Right atrium auricular region (tissue), 2 donors: ENCODE results near the gene FGG. TPM values are rescaled to one million over a fixed set of nuclear protein-coding genes. Genes with fewer than 3 reads are reported as not detected.

Experiments used
- DNase-seq: peaks from one replicate; pipeline ENCODE4 v3.0.0-alpha.2; 2019; ENCODE audit warnings: low spot score
- H3K27ac ChIP-seq, 2 donors: fragments of 200-600 bp; sonication (generic); 1 replicate in 1 of 2; 2 replicates in 1 of 2; pipeline ENCODE4 v1.5.1; 2016 to 2019
- H3K27me3 ChIP-seq, 2 donors: fragments of 200-600 bp; sonication (generic); one replicate each; pipeline versions ENCODE4 v1.5.1 to v1.6.0; 2017 to 2019
- H3K36me3 ChIP-seq: fragments of 200-600 bp; sonication (generic); one replicate; pipeline ENCODE4 v1.5.1; 2016
- H3K4me1 ChIP-seq, 2 donors: fragments of 200-600 bp; sonication (generic); one replicate each; pipeline versions ENCODE4 v1.5.1 to v1.6.0; 2017 to 2019
- H3K4me3 ChIP-seq, 2 donors: fragments of 200-600 bp; sonication (generic); 1 replicate in 1 of 2; 2 replicates in 1 of 2; pipeline ENCODE4 v1.5.1; 2017 to 2019; ENCODE audit warnings: mild to moderate bottlenecking in 1 of 2, moderate library complexity in 1 of 2
- H3K9me3 ChIP-seq, 2 donors: fragments of 200-600 bp; sonication (generic); one replicate each; pipeline ENCODE4 v1.5.1; 2019
- CTCF ChIP-seq, 2 donors: fragments of 200-600 bp; sonication (generic); IDR thresholded peaks; one replicate each; pipeline ENCODE4 v1.5.1; 2019; ENCODE audit warnings: antibody characterized with exemption in 2 of 2
- total RNA-seq, 2 donors: library from RNA; depleted of rRNA; stranded (reverse); fragments of >200 nt; gene quantifications; one replicate each; pipeline ENCODE4 v1.1.0, GENCODE V29; 2016

Gene FGG
- total RNA-seq, 2 donors from 2014 or later, result not detected

DNA sequence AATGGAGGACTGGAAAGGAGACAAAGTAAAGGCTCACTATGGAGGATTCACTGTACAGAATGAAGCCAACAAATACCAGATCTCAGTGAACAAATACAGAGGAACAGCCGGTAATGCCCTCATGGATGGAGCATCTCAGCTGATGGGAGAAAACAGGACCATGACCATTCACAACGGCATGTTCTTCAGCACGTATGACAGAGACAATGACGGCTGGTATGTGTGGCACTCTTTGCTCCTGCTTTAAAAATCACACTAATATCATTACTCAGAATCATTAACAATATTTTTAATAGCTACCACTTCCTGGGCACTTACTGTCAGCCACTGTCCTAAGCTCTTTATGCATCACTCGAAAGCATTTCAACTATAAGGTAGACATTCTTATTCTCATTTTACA is 42.9 kb downstream of the FGG start:
- Histone ChIP-seq H3K4me1 (no peaks in the 10 kb centered on the region), H3K27ac (no peak overlapping the region), H3K4me3 (no peak overlapping the region), H3K36me3 (no peaks in the 10 kb centered on the region), H3K27me3 (no peaks in the 10 kb centered on the region), H3K9me3 (no peaks in the 10 kb centered on the region)
- no peak for DNase-seq
- TF ChIP-seq CTCF (IDR thresholded peaks at IDR 0.05), result no peak

DNA sequence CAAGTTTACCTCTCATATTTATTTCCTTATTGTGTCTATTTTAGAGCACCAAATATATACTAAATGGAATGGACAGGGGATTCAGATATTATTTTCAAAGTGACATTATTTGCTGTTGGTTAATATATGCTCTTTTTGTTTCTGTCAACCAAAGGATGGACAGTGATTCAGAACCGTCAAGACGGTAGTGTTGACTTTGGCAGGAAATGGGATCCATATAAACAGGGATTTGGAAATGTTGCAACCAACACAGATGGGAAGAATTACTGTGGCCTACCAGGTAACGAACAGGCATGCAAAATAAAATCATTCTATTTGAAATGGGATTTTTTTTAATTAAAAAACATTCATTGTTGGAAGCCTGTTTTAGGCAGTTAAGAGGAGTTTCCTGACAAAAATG is 43.4 kb downstream of the FGG start:
- TF ChIP-seq CTCF (IDR thresholded peaks at IDR 0.05), result no peak
- H3K4me3 ChIP-seq, result no peak overlapping the region
- DNase-seq, result no peak
- no peaks in the 10 kb centered on the region for H3K4me1 ChIP-seq
- H3K36me3 ChIP-seq, result no peaks in the 10 kb centered on the region
- H3K27ac ChIP-seq, result no peak overlapping the region
- no peaks in the 10 kb centered on the region for H3K9me3 ChIP-seq
- no peaks in the 10 kb centered on the region for H3K27me3 ChIP-seq

- Histone ChIP-seq H3K9me3 (no peaks in the 10 kb centered on the region), H3K27me3 (no peaks in the 10 kb centered on the region), H3K27ac (no peak overlapping the region), H3K36me3 (no peaks in the 10 kb centered on the region), H3K4me3 (no peak overlapping the region), H3K4me1 (no peaks in the 10 kb centered on the region)
- DNase-seq, result no peak
- no peak for TF ChIP-seq CTCF (IDR thresholded peaks at IDR 0.05)
These were observed 45.7 kb downstream of the FGG start for GRCh38 chr4:154566639-154567204.

DNA sequence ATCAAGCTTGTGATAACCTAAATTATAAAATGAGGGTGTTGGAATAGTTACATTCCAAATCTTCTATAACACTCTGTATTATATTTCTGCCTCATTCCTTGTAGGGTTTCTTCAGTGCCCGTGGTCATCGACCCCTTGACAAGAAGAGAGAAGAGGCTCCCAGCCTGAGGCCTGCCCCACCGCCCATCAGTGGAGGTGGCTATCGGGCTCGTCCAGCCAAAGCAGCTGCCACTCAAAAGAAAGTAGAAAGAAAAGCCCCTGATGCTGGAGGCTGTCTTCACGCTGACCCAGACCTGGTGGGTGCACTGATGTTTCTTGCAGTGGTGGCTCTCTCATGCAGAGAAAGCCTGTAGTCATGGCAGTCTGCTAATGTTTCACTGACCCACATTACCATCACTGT is 46.8 kb downstream of the FGG start:
- no peaks in the 10 kb centered on the region for H3K4me1 ChIP-seq
- DNase-seq, result no peak
- no peak overlapping the region for H3K27ac ChIP-seq
- H3K27me3 ChIP-seq, result no peaks in the 10 kb centered on the region
- no peak for TF ChIP-seq CTCF (IDR thresholded peaks at IDR 0.05)
- no peaks in the 10 kb centered on the region for H3K9me3 ChIP-seq
- no peaks in the 10 kb centered on the region for H3K36me3 ChIP-seq
- H3K4me3 ChIP-seq, result no peak overlapping the region

- Histone ChIP-seq H3K27ac (no peak overlapping the region), H3K9me3 (no peaks in the 10 kb centered on the region), H3K4me3 (no peak overlapping the region), H3K36me3 (no peaks in the 10 kb centered on the region), H3K27me3 (no peaks in the 10 kb centered on the region), H3K4me1 (no peaks in the 10 kb centered on the region)
- no peak for TF ChIP-seq CTCF (IDR thresholded peaks at IDR 0.05)
- DNase-seq, result no peak
These were observed 48.1 kb downstream of the FGG start for GRCh38 chr4:154564311-154564710.

- Histone ChIP-seq H3K9me3 (no peaks in the 10 kb centered on the region), H3K27me3 (no peaks in the 10 kb centered on the region), H3K36me3 (no peaks in the 10 kb centered on the region), H3K27ac (no peak within 1 kb of the TSS), H3K4me1 (no peaks in the 10 kb centered on the region), H3K4me3 (no peak within 1 kb of the TSS)
- no peak for TF ChIP-seq CTCF (IDR thresholded peaks at IDR 0.05)
- DNase-seq, result no peak
These were observed 49.7 kb downstream of the FGG start, which contains the start of gene FGB for GRCh38 chr4:154562697-154563254. TSS of gene FGB (plus strand) at chr4:154563011. CDS start at chr4:154563019, 8 bp downstream.
